ENCODE measurements around the gene SND1.

GRCh38 chr7:127877951-127878350 is 226.0 kb downstream of the SND1 start:
- TF ChIP-seq, protein P1, sequence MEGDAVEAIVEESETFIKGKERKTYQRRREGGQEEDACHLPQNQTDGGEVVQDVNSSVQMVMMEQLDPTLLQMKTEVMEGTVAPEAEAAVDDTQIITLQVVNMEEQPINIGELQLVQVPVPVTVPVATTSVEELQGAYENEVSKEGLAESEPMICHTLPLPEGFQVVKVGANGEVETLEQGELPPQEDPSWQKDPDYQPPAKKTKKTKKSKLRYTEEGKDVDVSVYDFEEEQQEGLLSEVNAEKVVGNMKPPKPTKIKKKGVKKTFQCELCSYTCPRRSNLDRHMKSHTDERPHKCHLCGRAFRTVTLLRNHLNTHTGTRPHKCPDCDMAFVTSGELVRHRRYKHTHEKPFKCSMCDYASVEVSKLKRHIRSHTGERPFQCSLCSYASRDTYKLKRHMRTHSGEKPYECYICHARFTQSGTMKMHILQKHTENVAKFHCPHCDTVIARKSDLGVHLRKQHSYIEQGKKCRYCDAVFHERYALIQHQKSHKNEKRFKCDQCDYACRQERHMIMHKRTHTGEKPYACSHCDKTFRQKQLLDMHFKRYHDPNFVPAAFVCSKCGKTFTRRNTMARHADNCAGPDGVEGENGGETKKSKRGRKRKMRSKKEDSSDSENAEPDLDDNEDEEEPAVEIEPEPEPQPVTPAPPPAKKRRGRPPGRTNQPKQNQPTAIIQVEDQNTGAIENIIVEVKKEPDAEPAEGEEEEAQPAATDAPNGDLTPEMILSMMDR (tag by site-specific recombination; IDR thresholded peaks at IDR 0.05), result no peak
- no peak for TF ChIP-seq GLI4 (tag by site-specific recombination; IDR thresholded peaks at IDR 0.05)
- no peak for TF ChIP-seq ZNF558 (tag by site-specific recombination; IDR thresholded peaks at IDR 0.05)
- no peak for TF ChIP-seq ZNF549 (tag by site-specific recombination; IDR thresholded peaks at IDR 0.05)
